GM12892 (cell line): Measurements from ENCODE around the gene TRPM3.

Experiments used
- POLR2A ChIP-seq: IDR thresholded peaks from 2 replicates; pipeline ENCODE4 v1.6.1; 2011; ENCODE audit warnings: low read depth, low read length, control low read depth
- POLR2AphosphoS5 ChIP-seq: IDR thresholded peaks from 2 replicates; pipeline ENCODE4 v1.6.1; 2011; ENCODE audit warnings: low read depth, low read length, control low read depth
- TAF1 ChIP-seq: IDR thresholded peaks from 2 replicates; pipeline ENCODE4 v1.6.1; 2011; ENCODE audit warnings: low read depth, mild to moderate bottlenecking, control low read depth, low read length, borderline replicate concordance

GRCh38 chr9:70496244-70496643 is 625.2 kb downstream of the TRPM3 start:
- TF ChIP-seq POLR2A (no peak), POLR2AphosphoS5 (no peak), TAF1 (no peak)
